Measurements from ENCODE around the gene DGAT2. TPM values are rescaled to one million over a fixed set of nuclear protein-coding genes. Genes with fewer than 3 reads are reported as not detected.

Gene DGAT2
- total RNA-seq, result 0.49 and 0.81 TPM in 2 replicates

DNA sequence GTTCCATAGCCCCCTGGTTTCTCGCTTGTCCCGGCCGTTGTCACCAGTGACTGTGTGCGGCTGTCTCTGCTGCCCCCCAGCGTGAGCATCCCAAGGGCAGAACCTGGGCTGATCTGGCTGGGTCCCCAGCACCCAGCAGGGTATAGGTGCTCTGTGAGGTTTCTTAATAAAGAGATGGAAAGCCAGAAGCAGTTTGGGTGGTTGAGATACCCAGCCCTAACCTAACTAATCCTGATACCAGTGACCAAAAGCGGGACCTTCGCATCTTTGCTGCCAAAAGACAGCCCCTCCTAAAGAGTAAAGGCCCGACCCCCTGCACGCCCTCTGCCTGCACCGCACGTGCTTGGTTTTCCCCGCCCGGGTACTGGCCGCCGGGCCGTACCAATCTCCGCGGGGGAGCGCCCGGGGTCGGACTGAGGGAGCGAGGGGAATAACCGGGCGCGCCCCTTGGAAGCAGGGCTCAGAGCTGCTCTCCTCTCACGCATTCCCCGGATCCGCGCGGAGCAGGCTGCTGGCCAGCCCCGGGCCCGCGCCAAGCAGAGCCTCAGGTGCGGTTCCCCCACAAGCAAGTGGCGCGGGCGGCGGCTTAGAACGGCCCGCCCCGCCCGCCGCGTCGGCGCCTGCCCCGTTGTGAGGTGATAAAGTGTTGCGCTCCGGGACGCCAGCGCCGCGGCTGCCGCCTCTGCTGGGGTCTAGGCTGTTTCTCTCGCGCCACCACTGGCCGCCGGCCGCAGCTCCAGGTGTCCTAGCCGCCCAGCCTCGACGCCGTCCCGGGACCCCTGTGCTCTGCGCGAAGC, at the start of gene DGAT2:
DGAT2 (plus strand) TSS at position 667 of the 797 bp plus-strand sequence. CDS start 214 bp downstream, outside the sequence.

GRCh38 chr11:75814677-75815344, 46.2 kb downstream of the DGAT2 start, which contains the start of gene UVRAG:
TSS of gene UVRAG (plus strand) at chr11:75815210. CDS start at chr11:75815408, 198 bp downstream.

Small RNA genes within 50 kb of the gene (small RNA-seq; reads per million reads assigned to genes)
- gene RF00019 (not detected), gene RN7SL786P (not detected)

Other genes with a start within 250 kb of the DGAT2 start
- 7.3 and 8.0 TPM in 2 replicates for gene GDPD5, start 242.8 kb upstream of the DGAT2 start, total RNA-seq
- gene SERPINH1, start 206.5 kb upstream of the DGAT2 start, total RNA-seq, result 1,065 and 1,511 TPM in 2 replicates
- 1.9 and 5.0 TPM in 2 replicates for gene MAP6, start 99.7 kb upstream of the DGAT2 start, total RNA-seq
- gene MOGAT2, start 50.9 kb upstream of the DGAT2 start, total RNA-seq, result not detected in 2 replicates
- 20.9 and 31.6 TPM in 2 replicates for gene UVRAG, start 46.4 kb downstream of the DGAT2 start, total RNA-seq